Large intestine (tissue), 3 donors: ENCODE results near the gene DRGX. TPM values are rescaled to one million over a fixed set of nuclear protein-coding genes. Genes with fewer than 3 reads are reported as not detected.
A peak's percentile ranks its signal among the peaks of the same experiment; 100 is the strongest.

Experiments used
- DNase-seq, 2 donors: peaks; one replicate each; pipeline versions ENCODE4 v3.0.0 to v3.0.0-alpha.2; 2013
- H3K27ac ChIP-seq: one replicate; pipeline ENCODE4 v1.5.1; 2013; ENCODE audit warnings: low read length
- H3K27me3 ChIP-seq: 2 replicates; pipeline ENCODE4 v1.6.1; 2013; ENCODE audit warnings: low read length; ENCODE audit not compliant: control insufficient read depth, insufficient read depth
- H3K36me3 ChIP-seq: 2 replicates; pipeline ENCODE4 v1.6.1; 2013; ENCODE audit warnings: low read length; ENCODE audit not compliant: control insufficient read depth, insufficient read depth
- H3K4me1 ChIP-seq: one replicate; pipeline ENCODE4 v1.6.1; 2013; ENCODE audit warnings: low read length; ENCODE audit not compliant: control insufficient read depth, insufficient read depth
- H3K4me3 ChIP-seq: one replicate; pipeline ENCODE4 v1.5.1; 2013; ENCODE audit warnings: low read length
- H3K9me3 ChIP-seq: one replicate; pipeline ENCODE4 v1.6.1; 2013; ENCODE audit warnings: mild to moderate bottlenecking, low read depth, low read length, moderate library complexity; ENCODE audit not compliant: control insufficient read depth
- WGBS: methylation state at CpG from one replicate; pipeline ENCODE4 v1.1.5; 2013; ENCODE audit warnings: low lambda C conversion rate; ENCODE audit not compliant: insufficient coverage; 5-methylcytosine and 5-hydroxymethylcytosine counted together
- polyA plus RNA-seq: library from polyadenylated mRNA; unstranded; fragments of 120-200 nt; gene quantifications from one replicate; pipeline ENCODE4 v1.2.1, GENCODE V29; 2013

The DRGX gene
- polyA plus RNA-seq, 1 donor, result 0.78 TPM

DNA sequence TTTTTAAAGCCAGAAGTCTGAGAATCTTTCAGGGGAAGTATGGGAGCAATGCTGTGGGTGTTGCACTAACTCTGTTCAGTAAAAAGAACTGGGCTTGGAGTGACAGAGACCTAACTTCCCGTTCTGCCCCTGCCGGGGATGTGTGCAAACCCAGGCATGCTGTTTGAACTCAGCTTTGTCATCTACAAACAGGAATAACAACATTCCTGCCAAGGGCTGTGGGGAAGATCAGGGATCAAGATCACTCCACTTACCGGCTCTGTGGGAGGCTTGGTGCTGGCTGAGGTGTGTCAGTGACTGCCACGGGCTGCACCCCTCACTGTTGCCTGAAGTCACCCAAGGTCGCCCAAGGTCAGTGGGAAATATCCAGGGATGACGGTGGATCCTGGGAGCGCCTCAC lies 23.1 kb upstream of the DRGX start:
- H3K36me3 ChIP-seq, result no peaks in the 10 kb centered on the region
- DNase-seq, result peak; percentile 42 to 59
- no peak overlapping the region for H3K4me3 ChIP-seq
- H3K4me1 ChIP-seq, result no peaks in the 10 kb centered on the region
- H3K27ac ChIP-seq, result no peak overlapping the region
- no CpG with 5 or more reads among the region's 7 CpGs for WGBS
- peaks cover 2% of the 10 kb centered on the region for H3K27me3 ChIP-seq
- H3K9me3 ChIP-seq, result no peaks in the 10 kb centered on the region

DNA sequence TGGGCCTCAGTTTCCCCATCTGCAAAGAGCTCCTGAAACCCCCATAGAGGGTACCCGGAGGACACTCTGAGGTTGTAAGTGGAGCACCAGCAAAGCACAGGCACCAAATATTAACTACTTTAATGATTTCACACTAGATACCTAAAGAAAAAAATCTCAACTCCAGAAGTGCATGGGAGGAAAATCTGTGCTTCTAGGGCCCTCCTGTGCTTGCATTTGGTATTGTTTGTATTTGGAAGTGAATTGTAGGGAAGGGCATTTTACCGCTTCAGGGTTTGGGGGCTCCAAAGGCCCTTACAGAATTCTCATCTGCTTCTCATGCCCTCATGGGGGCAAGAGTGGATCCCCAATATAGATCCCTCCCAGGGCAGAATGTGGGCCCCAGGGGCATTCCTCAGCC lies 22.4 kb upstream of the DRGX start:
- Histone ChIP-seq H3K4me1 (no peaks in the 10 kb centered on the region), H3K27ac (no peak overlapping the region)

DNA sequence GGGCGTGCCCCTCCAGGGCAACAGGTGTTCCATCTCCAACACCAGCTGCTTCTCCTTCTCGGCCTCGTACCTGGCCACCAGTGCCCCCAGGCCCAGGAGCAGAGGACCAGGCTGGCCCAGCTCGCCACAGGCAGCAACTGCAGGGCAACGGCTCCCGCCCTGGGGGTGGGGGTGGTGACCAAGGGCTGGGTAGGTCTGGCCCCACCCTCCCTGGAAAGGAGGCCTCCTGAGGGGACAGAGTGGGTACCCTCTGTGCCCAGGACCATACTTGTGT lies 22.1 kb upstream of the DRGX start:
- DNase-seq, result no peak
- Histone ChIP-seq H3K9me3 (no peaks in the 10 kb centered on the region), H3K36me3 (no peaks in the 10 kb centered on the region), H3K27me3 (peaks cover 2% of the 10 kb centered on the region), H3K27ac (no peak overlapping the region), H3K4me3 (no peak overlapping the region), H3K4me1 (no peaks in the 10 kb centered on the region)
- no CpG with 5 or more reads among the region's 6 CpGs for WGBS

More for the DNA sequence above, 22.4 kb upstream of the DRGX start:
- Histone ChIP-seq H3K27me3 (peaks cover 2% of the 10 kb centered on the region), H3K9me3 (no peaks in the 10 kb centered on the region), H3K4me3 (no peak overlapping the region), H3K36me3 (no peaks in the 10 kb centered on the region)
- WGBS, result no CpG with 5 or more reads among the region's 2 CpGs
- no peak for DNase-seq

DNA sequence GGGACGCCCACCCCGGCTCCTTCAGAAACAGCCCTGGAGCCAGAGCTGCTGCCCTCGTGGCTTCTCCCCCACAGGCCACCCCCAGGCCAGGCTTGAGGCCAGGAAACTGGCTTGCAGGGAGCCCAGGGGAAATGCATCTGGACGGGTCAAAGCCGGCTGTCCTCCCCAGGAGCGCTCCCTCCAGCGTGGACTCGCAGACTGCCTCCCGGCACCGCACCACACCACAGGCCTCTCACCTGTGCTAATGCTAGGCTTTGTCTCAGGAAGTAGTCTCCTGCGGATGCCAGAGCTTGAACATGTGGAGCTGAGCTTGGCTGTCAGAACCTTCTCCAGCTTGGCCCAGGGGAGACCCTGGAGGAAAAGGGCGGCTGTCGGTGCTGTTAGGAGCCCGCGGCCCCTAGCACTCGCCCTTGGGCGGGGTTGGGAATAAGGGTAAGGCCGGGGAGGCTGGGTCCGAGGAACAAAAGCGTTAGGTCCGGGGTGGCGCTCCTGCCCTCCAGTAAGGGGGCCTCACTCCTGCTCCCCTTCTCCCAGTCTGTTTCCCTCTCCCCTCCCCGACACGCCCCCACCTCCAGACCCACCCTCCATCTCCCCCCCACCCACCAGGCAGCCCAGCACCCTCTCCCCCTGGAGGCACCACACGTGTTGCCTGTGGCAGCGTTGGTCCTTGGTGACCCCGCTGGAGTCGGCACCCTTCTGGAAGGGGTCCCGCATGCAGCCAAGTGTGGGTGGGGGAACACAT lies 21.6 kb upstream of the DRGX start:
- Histone ChIP-seq H3K27me3 (peaks cover 2% of the 10 kb centered on the region), H3K27ac (no peak overlapping the region), H3K9me3 (no peaks in the 10 kb centered on the region), H3K36me3 (no peaks in the 10 kb centered on the region), H3K4me1 (no peaks in the 10 kb centered on the region), H3K4me3 (no peak overlapping the region)
- no CpG with 5 or more reads among the region's 29 CpGs for WGBS
- DNase-seq, result no peak

DNA sequence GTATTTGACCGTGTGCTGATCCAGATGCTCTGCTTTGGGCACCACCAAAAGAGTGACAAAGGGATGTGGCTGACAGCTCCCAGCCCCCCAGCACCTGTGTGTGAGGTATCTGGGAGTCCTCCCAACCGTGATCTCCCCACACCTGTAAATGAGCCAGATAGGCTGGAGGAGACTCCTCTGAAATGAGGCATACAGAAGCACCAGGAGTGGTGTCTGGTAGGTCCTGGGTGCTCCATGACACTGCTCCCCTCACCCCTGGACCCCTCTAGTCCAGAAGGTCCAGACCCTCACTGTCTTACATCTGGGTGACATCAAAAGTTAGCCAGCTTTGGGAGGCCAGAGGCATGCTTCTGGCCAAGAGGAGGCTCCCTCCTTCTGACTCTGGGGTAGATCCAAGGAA lies 20.0 kb upstream of the DRGX start:
- Histone ChIP-seq H3K27ac (no peak overlapping the region), H3K36me3 (no peaks in the 10 kb centered on the region), H3K27me3 (peaks cover 9% of the 10 kb centered on the region), H3K4me1 (no peaks in the 10 kb centered on the region), H3K9me3 (no peaks in the 10 kb centered on the region), H3K4me3 (no peak overlapping the region)
- whole genome bisulfite sequencing, result no CpG with 5 or more reads among the region's 2 CpGs
- DNase-seq, result no peak

DNA sequence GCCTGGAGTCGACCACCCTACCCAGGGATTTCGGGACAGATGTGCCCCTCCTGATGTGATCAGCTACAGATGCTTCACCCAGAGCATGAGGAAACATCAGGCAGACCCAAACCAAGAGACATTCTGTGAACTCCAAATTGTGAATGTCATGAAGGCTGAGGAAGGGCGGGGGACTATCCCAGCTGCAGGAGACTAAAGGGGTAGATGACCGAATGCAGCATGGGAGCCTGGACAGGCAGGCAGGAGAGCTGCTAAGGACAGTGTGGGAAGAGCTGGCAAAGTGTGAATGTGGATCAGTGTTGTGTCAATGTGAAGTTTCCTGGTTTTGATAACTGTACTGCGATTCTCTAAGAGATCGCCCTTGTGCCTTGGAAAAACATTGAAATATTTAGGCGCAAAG lies 19.2 kb upstream of the DRGX start:
- WGBS, result 80% methylated on average over 3 of the region's 7 CpGs
- no peak for DNase-seq
- no peak overlapping the region for H3K4me3 ChIP-seq
- no peaks in the 10 kb centered on the region for H3K36me3 ChIP-seq
- H3K4me1 ChIP-seq, result no peaks in the 10 kb centered on the region
- H3K27ac ChIP-seq, result no peak overlapping the region
- H3K27me3 ChIP-seq, result peaks cover 14% of the 10 kb centered on the region
- H3K9me3 ChIP-seq, result no peaks in the 10 kb centered on the region

DNA sequence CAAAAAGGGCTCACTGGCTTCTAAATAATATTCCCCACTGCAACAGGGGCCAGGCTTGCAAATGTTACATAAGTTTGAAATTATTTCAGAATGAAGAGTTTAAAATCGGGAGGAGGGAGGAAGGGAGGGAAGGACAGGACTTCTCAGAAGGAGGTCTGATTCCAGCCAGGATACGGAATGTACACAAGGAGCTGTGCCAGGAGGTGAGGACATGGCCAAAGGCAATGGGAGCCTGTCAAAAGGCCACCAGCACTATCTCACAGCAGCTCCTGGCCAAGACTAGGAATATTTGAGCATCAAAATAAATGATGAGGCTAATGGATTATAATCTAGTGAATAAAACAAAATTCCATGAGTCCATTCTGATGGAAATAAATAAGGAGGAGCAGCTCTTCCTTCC lies 18.6 kb upstream of the DRGX start:
- 80% methylated on average over 1 of the region's 2 CpGs for WGBS
- DNase-seq, result no peak
- no peaks in the 10 kb centered on the region for H3K36me3 ChIP-seq

DNA sequence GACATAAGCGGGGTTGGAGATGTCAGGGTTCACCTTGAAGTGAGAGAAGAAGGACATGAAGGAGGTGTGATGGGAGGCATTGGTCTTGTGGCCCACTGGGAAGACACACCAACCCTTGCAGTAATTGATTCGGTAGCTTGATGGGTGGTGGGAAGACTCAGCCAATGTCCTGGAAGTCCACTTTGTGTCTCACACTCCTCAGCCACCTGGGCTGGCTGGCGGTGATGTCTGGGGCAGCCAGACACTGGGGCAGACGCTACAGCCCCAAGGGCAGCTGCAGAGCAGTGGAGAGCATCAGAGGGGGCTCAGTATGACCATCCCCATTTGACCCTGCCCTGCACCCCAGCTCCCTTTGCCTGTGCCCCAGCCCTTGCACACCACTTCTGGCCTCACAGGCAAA lies 16.7 kb upstream of the DRGX start:
- Histone ChIP-seq H3K27ac (no peak overlapping the region), H3K27me3 (peaks cover 26% of the 10 kb centered on the region), H3K9me3 (no peaks in the 10 kb centered on the region), H3K4me3 (no peak overlapping the region), H3K36me3 (no peaks in the 10 kb centered on the region), H3K4me1 (no peaks in the 10 kb centered on the region)
- DNase-seq, result no peak
- no CpG with 5 or more reads among the region's 4 CpGs for WGBS

More for the DNA sequence above, 18.6 kb upstream of the DRGX start:
- H3K27me3 ChIP-seq, result peaks cover 20% of the 10 kb centered on the region
- no peak overlapping the region for H3K4me3 ChIP-seq
- H3K27ac ChIP-seq, result no peak overlapping the region
- no peaks in the 10 kb centered on the region for H3K9me3 ChIP-seq
- no peaks in the 10 kb centered on the region for H3K4me1 ChIP-seq

DNA sequence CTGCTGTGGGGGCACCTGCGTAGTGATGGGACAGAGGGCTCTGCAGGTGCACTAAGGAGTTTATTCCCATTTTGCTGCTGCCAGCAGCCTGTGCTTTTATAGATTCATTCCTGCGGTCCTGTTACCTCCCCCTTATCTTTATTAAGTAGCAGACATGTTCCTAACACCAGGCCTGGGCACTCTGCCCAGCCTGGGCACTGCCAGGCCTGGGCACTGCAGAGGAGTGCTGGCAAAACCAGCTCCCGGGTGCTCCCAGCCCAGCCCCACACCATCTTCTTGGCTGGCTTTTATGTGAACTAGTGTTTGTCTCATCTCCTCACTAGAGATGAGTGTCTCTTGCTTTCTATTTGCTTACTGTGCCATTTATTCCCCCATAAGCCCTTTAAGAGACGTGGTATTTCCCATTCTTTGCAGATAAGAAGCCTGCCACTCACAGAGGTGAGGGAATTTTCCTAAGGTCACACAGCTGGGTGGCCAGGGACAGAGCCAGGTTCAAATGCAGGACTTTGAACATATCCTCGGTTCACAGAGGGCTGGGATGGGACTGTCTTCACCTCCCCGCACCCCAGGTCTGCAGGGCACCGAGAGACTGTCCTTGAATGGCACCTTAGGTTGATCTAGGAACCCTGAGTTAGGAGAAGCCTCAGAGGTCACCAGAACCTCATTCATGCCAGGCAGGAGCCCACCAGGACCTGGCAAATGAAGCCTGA lies 14.6 kb upstream of the DRGX start:
- Histone ChIP-seq H3K27ac (no peak overlapping the region), H3K4me1 (no peaks in the 10 kb centered on the region), H3K36me3 (no peaks in the 10 kb centered on the region), H3K4me3 (no peak overlapping the region), H3K9me3 (no peaks in the 10 kb centered on the region), H3K27me3 (peaks cover 31% of the 10 kb centered on the region)
- no CpG with 5 or more reads among the region's 7 CpGs for WGBS
- no peak for DNase-seq

DNA sequence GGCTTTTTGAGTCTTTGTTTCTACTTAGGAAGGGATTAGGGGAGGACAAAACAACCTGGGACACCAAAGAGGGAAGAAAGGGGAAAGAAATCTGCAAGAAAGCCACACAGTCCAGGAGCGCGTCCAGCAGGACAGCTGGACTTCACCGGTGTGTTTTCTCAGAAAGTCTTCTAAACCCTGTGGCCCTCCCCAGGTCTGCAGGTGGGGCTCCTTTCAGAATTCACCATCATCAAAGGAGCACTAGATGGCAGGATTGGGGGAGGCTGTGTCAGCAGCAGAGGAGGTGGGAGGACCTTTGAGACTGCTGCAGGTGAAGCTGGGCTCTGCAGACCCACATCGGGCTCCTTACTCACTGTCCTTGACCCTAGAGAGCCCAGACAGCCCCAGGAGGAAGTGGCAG lies 13.9 kb upstream of the DRGX start:
- Histone ChIP-seq H3K9me3 (no peaks in the 10 kb centered on the region), H3K4me1 (no peaks in the 10 kb centered on the region), H3K36me3 (no peaks in the 10 kb centered on the region), H3K27me3 (peaks cover 34% of the 10 kb centered on the region), H3K4me3 (no peak overlapping the region), H3K27ac (no peak overlapping the region)
- WGBS, result no CpG with 5 or more reads among the region's 4 CpGs
- no peak for DNase-seq
